HEK293 (cell line): ENCODE data around the gene WDTC1.
A peak's percentile ranks its signal among the peaks of the same experiment; 100 is the strongest.

Experiments
- CTCF ChIA-PET: fragments of 350-600 bp; formaldehyde crosslinking; extraction: SDS; loops from one replicate; lab custom pipeline; 2021; ENCODE audit warnings: antibody characterized with exemption; lab: Yijun Ruan, JAX
- POLR2A ChIA-PET: fragments of 300-600 bp; formaldehyde crosslinking; extraction: SDS; loops from one replicate; lab custom pipeline; 2020; ENCODE audit warnings: antibody characterized with exemption, inconsistent platforms; lab: Yijun Ruan, JAX
- H3K27ac ChIP-seq: fragments of 200-500 bp; sonication (Bioruptor generic); 2 replicates; pipeline ENCODE4 v1.5.1; 2014; ENCODE audit warnings: low read depth, low read length, control low read depth, inconsistent platforms; ENCODE audit errors: extremely low read depth
- H3K36me3 ChIP-seq, 2 experiments: fragments of 200-500 bp in 1 of 2; sonication (Bioruptor generic) in 1 of 2; 1 replicate in 1 of 2; 2 replicates in 1 of 2; pipeline ENCODE4 v1.5.1; 2014 to 2017; ENCODE audit warnings: inconsistent platforms in 2 of 2, low read length in 2 of 2; ENCODE audit not compliant: control insufficient read depth in 2 of 2, insufficient read depth in 1 of 2
- H3K4me1 ChIP-seq: fragments of 200-500 bp; sonication (Bioruptor generic); 2 replicates; pipeline ENCODE4 v1.5.1; 2014; ENCODE audit warnings: mild to moderate bottlenecking, low read length, inconsistent platforms; ENCODE audit not compliant: control insufficient read depth, insufficient read depth
- H3K4me3 ChIP-seq: 2 replicates; pipeline ENCODE4 v1.5.1; 2011; ENCODE audit warnings: low read depth, mild to moderate bottlenecking, control low read depth, low read length, moderate library complexity
- H3K9me3 ChIP-seq: fragments of 200-500 bp; sonication (Bioruptor generic); 2 replicates; pipeline ENCODE4 v1.5.1; 2014; ENCODE audit warnings: low read depth, low read length, inconsistent platforms; ENCODE audit not compliant: control insufficient read depth, insufficient read depth
- BCL11A ChIP-seq: fragments of 450-650 bp; formaldehyde crosslinking; IDR thresholded peaks from 2 replicates; pipeline ENCODE4 v1.5.1; 2016; ENCODE audit warnings: low read depth, missing biosample characterization, missing genetic modification characterization
- EGR2 ChIP-seq: fragments of 450-650 bp; formaldehyde crosslinking; IDR thresholded peaks from 2 replicates; pipeline ENCODE4 v1.5.1; 2016; ENCODE audit warnings: low read depth, missing biosample characterization, missing genetic modification characterization
- GLI4 ChIP-seq: fragments of 450-650 bp; formaldehyde crosslinking; IDR thresholded peaks from 2 replicates; pipeline ENCODE4 v1.5.1; 2016; ENCODE audit warnings: missing biosample characterization, missing genetic modification characterization
- GLIS1 ChIP-seq: fragments of 450-650 bp; formaldehyde crosslinking; IDR thresholded peaks from 2 replicates; pipeline ENCODE4 v1.5.1; 2016; ENCODE audit warnings: missing biosample characterization, missing genetic modification characterization
- GLIS2 ChIP-seq: fragments of 450-650 bp; formaldehyde crosslinking; IDR thresholded peaks from 2 replicates; pipeline ENCODE4 v1.5.1; 2016; ENCODE audit warnings: missing biosample characterization, missing genetic modification characterization
- KLF1 ChIP-seq: fragments of 450-650 bp; formaldehyde crosslinking; IDR thresholded peaks from 2 replicates; pipeline ENCODE4 v1.5.1; 2016; ENCODE audit warnings: missing biosample characterization, missing genetic modification characterization
- OSR2 ChIP-seq: fragments of 450-650 bp; formaldehyde crosslinking; IDR thresholded peaks from 2 replicates; pipeline ENCODE4 v1.5.1; 2016; ENCODE audit warnings: missing biosample characterization, missing genetic modification characterization
- PATZ1 ChIP-seq: fragments of 450-650 bp; formaldehyde crosslinking; IDR thresholded peaks from 2 replicates; pipeline ENCODE4 v1.5.1; 2016; ENCODE audit warnings: missing biosample characterization, missing genetic modification characterization
- SCRT2 ChIP-seq: fragments of 450-650 bp; formaldehyde crosslinking; IDR thresholded peaks from 2 replicates; pipeline ENCODE4 v1.5.1; 2016; ENCODE audit warnings: missing biosample characterization, missing genetic modification characterization
- SP3 ChIP-seq: fragments of 450-650 bp; formaldehyde crosslinking; IDR thresholded peaks from 2 replicates; pipeline ENCODE4 v1.5.1; 2016; ENCODE audit warnings: missing biosample characterization, missing genetic modification characterization
- ZBTB10 ChIP-seq: fragments of 450-650 bp; formaldehyde crosslinking; IDR thresholded peaks from 2 replicates; pipeline ENCODE4 v1.5.1; 2016; ENCODE audit warnings: missing biosample characterization, missing genetic modification characterization
- ZBTB20 ChIP-seq: fragments of 450-650 bp; formaldehyde crosslinking; IDR thresholded peaks from 2 replicates; pipeline ENCODE4 v1.5.1; 2016; ENCODE audit warnings: missing biosample characterization, missing genetic modification characterization
- ZNF169 ChIP-seq: fragments of 450-650 bp; formaldehyde crosslinking; IDR thresholded peaks from 2 replicates; pipeline ENCODE4 v1.5.1; 2016; ENCODE audit warnings: missing biosample characterization, missing genetic modification characterization
- ZNF223 ChIP-seq: fragments of 450-650 bp; formaldehyde crosslinking; IDR thresholded peaks from 2 replicates; pipeline ENCODE4 v1.5.1; 2016; ENCODE audit warnings: missing biosample characterization, missing genetic modification characterization
- ZNF555 ChIP-seq: fragments of 450-650 bp; formaldehyde crosslinking; conservative IDR thresholded peaks from 2 replicates; pipeline ENCODE4 v1.5.1; 2017; ENCODE audit warnings: missing biosample characterization, mild to moderate bottlenecking, missing genetic modification characterization, inconsistent platforms
- ZNF561 ChIP-seq: fragments of 450-650 bp; IDR thresholded peaks from 2 replicates; pipeline ENCODE4 v1.5.1; 2018; ENCODE audit warnings: missing biosample characterization, missing genetic modification characterization, borderline replicate concordance
- ZNF600 ChIP-seq: fragments of 450-650 bp; formaldehyde crosslinking; IDR thresholded peaks from 2 replicates; pipeline ENCODE4 v1.5.1; 2016; ENCODE audit warnings: missing biosample characterization, missing genetic modification characterization
- ZNF654 ChIP-seq: fragments of 450-650 bp; formaldehyde crosslinking; IDR thresholded peaks from 2 replicates; pipeline ENCODE4 v1.5.1; 2016; ENCODE audit warnings: low read depth, missing biosample characterization, missing genetic modification characterization
- ZNF768 ChIP-seq: fragments of 450-650 bp; formaldehyde crosslinking; IDR thresholded peaks from 2 replicates; pipeline ENCODE4 v1.5.1; 2018; ENCODE audit warnings: missing biosample characterization, mild to moderate bottlenecking, missing genetic modification characterization
- ZNF830 ChIP-seq: fragments of 450-650 bp; IDR thresholded peaks from 2 replicates; pipeline ENCODE4 v1.5.0; 2018; ENCODE audit warnings: missing biosample characterization, missing genetic modification characterization, low read depth, mild to moderate bottlenecking, moderate library complexity
- TF ChIP-seq, protein P1 (sequence below): fragments of 450-650 bp; formaldehyde crosslinking; IDR thresholded peaks from 2 replicates; pipeline ENCODE4 v1.5.1; 2016; ENCODE audit warnings: missing biosample characterization, missing genetic modification characterization
- TF ChIP-seq, protein P2 (sequence below): fragments of 450-650 bp; formaldehyde crosslinking; IDR thresholded peaks from 2 replicates; pipeline ENCODE4; 2016; ENCODE audit warnings: missing biosample characterization, missing genetic modification characterization
- TF ChIP-seq, protein P3 (sequence below): fragments of 450-650 bp; formaldehyde crosslinking; IDR thresholded peaks from 2 replicates; pipeline ENCODE4 v1.5.1; 2017; ENCODE audit warnings: missing biosample characterization, missing genetic modification characterization
- TF ChIP-seq, protein P4 (sequence below): fragments of 450-650 bp; formaldehyde crosslinking; IDR thresholded peaks from 2 replicates; pipeline ENCODE4 v1.5.1; 2016; ENCODE audit warnings: missing biosample characterization, missing genetic modification characterization

WDTC1 gene

GRCh38 chr1:27342778-27343638, 108.6 kb downstream of the WDTC1 start:
- Histone ChIP-seq H3K4me3 (peak overlapping the region; percentile 27), H3K27ac (no peak overlapping the region), H3K4me1 (peaks cover 3% of the 10 kb centered on the region; the same call in 1 of the 2 replicates), H3K9me3 (no peaks in the 10 kb centered on the region), H3K36me3 (peaks cover 0 to 6% of the 10 kb centered on the region in 2 experiments; a peak in 1 of 3 replicates)
- ChIA-PET CTCF (interaction anchor here (0.5 to 4.7 kb wide), 8 partner anchors 10 to 865 kb away, joined by 3 to 34 read pairs (median 4); partner anchors contain the start of gene GPN2), POLR2A (interaction anchor here (2.2 kb wide), 1 partner anchor 23 kb away, joined by 8 read pairs; no protein-coding TSS in a partner anchor)
- TF ChIP-seq, protein P1, sequence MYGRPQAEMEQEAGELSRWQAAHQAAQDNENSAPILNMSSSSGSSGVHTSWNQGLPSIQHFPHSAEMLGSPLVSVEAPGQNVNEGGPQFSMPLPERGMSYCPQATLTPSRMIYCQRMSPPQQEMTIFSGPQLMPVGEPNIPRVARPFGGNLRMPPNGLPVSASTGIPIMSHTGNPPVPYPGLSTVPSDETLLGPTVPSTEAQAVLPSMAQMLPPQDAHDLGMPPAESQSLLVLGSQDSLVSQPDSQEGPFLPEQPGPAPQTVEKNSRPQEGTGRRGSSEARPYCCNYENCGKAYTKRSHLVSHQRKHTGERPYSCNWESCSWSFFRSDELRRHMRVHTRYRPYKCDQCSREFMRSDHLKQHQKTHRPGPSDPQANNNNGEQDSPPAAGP (tag by site-specific recombination), result peak; percentile 65
- TF ChIP-seq ZNF169, result 0 out of 2 replicates have a peak, but pooled peaks have one; percentile 48
- peak; percentile 59 for TF ChIP-seq PATZ1 (tag by site-specific recombination)
- TF ChIP-seq ZNF555, result no peak
- TF ChIP-seq, protein P2, sequence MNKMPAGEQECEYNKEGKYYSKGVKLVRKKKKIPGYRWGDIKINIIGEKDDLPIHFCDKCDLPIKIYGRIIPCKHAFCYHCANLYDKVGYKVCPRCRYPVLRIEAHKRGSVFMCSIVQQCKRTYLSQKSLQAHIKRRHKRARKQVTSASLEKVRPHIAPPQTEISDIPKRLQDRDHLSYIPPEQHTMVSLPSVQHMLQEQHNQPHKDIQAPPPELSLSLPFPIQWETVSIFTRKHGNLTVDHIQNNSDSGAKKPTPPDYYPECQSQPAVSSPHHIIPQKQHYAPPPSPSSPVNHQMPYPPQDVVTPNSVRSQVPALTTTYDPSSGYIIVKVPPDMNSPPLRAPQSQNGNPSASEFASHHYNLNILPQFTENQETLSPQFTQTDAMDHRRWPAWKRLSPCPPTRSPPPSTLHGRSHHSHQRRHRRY (tag by site-specific recombination), result no peak
- peak; percentile 99 for TF ChIP-seq EGR2 (tag by site-specific recombination)
- no peak for TF ChIP-seq ZNF830 (tag by site-specific recombination)
- 0 out of 2 replicates have a peak, but pooled peaks have one; percentile 27 for TF ChIP-seq BCL11A (tag by site-specific recombination)
- TF ChIP-seq SCRT2, result peak; percentile 76
- 0 out of 2 replicates have a peak, but pooled peaks have one; percentile 44 for TF ChIP-seq GLI4 (tag by site-specific recombination)
- TF ChIP-seq ZBTB20 (tag by site-specific recombination), result peak; percentile 53
- TF ChIP-seq, protein P3, sequence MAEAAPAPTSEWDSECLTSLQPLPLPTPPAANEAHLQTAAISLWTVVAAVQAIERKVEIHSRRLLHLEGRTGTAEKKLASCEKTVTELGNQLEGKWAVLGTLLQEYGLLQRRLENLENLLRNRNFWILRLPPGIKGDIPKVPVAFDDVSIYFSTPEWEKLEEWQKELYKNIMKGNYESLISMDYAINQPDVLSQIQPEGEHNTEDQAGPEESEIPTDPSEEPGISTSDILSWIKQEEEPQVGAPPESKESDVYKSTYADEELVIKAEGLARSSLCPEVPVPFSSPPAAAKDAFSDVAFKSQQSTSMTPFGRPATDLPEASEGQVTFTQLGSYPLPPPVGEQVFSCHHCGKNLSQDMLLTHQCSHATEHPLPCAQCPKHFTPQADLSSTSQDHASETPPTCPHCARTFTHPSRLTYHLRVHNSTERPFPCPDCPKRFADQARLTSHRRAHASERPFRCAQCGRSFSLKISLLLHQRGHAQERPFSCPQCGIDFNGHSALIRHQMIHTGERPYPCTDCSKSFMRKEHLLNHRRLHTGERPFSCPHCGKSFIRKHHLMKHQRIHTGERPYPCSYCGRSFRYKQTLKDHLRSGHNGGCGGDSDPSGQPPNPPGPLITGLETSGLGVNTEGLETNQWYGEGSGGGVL (tag by site-specific recombination), result peak; percentile 47; the same call in 1 of the 2 replicates
- peak; percentile 23; the same call in 1 of the 2 replicates for TF ChIP-seq ZBTB10
- no peak for TF ChIP-seq ZNF654 (tag by site-specific recombination)
- peak; percentile 94 for TF ChIP-seq ZNF223
- TF ChIP-seq ZNF768 (tag by site-specific recombination), result no peak
- TF ChIP-seq KLF1 (tag by site-specific recombination), result 0 out of 2 replicates have a peak, but pooled peaks have one; percentile 52
- TF ChIP-seq ZNF561 (tag by site-specific recombination), result no peak
- peak; percentile 81 for TF ChIP-seq ZNF600 (tag by site-specific recombination)
- TF ChIP-seq GLIS1 (tag by site-specific recombination), result peak; percentile 24
- TF ChIP-seq OSR2 (tag by site-specific recombination), result peak; percentile 68
- TF ChIP-seq, protein P4, sequence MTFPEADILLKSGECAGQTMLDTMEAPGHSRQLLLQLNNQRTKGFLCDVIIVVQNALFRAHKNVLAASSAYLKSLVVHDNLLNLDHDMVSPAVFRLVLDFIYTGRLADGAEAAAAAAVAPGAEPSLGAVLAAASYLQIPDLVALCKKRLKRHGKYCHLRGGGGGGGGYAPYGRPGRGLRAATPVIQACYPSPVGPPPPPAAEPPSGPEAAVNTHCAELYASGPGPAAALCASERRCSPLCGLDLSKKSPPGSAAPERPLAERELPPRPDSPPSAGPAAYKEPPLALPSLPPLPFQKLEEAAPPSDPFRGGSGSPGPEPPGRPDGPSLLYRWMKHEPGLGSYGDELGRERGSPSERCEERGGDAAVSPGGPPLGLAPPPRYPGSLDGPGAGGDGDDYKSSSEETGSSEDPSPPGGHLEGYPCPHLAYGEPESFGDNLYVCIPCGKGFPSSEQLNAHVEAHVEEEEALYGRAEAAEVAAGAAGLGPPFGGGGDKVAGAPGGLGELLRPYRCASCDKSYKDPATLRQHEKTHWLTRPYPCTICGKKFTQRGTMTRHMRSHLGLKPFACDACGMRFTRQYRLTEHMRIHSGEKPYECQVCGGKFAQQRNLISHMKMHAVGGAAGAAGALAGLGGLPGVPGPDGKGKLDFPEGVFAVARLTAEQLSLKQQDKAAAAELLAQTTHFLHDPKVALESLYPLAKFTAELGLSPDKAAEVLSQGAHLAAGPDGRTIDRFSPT (tag by site-specific recombination), result peak; percentile 60; the same call in 1 of the 2 replicates
- TF ChIP-seq SP3 (tag by site-specific recombination), result peak; percentile 55
- peak; percentile 47 for TF ChIP-seq GLIS2 (tag by site-specific recombination)
